PFSK-1 (cell line): ENCODE data around the gene EFCAB6.

Source experiments
- FOXP2 ChIP-seq: optimal IDR thresholded peaks from 2 replicates; pipeline ENCODE3; 2011; ENCODE audit warnings: borderline replicate concordance, control low read depth, inconsistent platforms; ENCODE audit not compliant: insufficient read depth; ENCODE audit errors: extremely low read length, extremely low read depth
- POLR2AphosphoS5 ChIP-seq: IDR thresholded peaks from 2 replicates; pipeline ENCODE4 v1.6.1; 2012; ENCODE audit warnings: low read depth, mild to moderate bottlenecking, control low read depth, low read length, moderate library complexity
- SIN3A ChIP-seq: IDR thresholded peaks from 2 replicates; pipeline ENCODE4 v1.6.1; 2012; ENCODE audit warnings: mild to moderate bottlenecking, low read length, moderate library complexity, borderline replicate concordance; ENCODE audit not compliant: insufficient read depth
- TAF1 ChIP-seq: IDR thresholded peaks from 2 replicates; pipeline ENCODE4 v1.6.1; 2012; ENCODE audit warnings: low read length, control low read depth, borderline replicate concordance; ENCODE audit not compliant: insufficient read depth
- TF ChIP-seq, protein P1 (sequence below), 2 experiments: IDR thresholded peaks; 2 replicates each; pipeline versions ENCODE4 v1.6.1 to v1.8.0; 2011 to 2012; ENCODE audit warnings: low read depth in 2 of 2, low read length in 2 of 2, control low read depth in 1 of 2, inconsistent platforms in 1 of 2, mild to moderate bottlenecking in 1 of 2, moderate library complexity in 1 of 2; ENCODE audit not compliant: insufficient read depth in 1 of 2

DNA sequence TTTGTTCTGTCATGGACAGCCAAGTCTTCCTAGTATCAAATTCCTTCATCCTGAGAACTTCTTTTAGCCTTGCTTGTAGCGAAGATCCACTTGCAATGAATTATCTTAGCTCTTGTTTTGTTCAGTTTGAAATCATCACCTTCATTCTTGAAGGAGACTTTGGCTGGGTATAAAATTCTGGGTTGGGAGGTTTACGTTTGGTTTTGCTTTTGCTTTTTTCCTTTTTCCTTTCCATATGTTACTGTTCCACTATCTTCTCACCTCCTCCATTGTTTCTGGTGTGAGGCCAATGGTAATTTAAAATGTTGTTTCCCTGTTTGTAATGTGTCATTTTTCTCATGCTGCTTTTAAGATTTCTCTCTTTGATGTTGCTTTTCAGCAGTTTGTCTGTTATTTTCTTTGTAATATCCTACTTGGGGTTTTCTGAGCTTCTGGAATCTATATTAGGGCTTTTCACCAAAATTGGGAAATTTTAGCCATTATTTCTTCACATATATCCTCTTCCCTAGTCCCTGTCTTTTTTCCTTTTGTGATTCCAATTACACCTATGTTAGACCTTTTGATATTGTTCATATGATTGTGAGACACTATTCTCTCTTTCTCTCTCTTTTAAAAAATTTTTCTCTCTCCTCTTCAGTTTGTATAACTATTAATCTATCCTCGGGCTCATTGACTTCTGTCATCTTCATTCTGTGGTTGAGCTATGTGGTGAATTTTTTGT, 172.7 kb downstream of the EFCAB6 start:
- TF ChIP-seq POLR2AphosphoS5 (no peak), TAF1 (no peak), FOXP2 (no peak), SIN3A (no peak)
- TF ChIP-seq, protein P1, sequence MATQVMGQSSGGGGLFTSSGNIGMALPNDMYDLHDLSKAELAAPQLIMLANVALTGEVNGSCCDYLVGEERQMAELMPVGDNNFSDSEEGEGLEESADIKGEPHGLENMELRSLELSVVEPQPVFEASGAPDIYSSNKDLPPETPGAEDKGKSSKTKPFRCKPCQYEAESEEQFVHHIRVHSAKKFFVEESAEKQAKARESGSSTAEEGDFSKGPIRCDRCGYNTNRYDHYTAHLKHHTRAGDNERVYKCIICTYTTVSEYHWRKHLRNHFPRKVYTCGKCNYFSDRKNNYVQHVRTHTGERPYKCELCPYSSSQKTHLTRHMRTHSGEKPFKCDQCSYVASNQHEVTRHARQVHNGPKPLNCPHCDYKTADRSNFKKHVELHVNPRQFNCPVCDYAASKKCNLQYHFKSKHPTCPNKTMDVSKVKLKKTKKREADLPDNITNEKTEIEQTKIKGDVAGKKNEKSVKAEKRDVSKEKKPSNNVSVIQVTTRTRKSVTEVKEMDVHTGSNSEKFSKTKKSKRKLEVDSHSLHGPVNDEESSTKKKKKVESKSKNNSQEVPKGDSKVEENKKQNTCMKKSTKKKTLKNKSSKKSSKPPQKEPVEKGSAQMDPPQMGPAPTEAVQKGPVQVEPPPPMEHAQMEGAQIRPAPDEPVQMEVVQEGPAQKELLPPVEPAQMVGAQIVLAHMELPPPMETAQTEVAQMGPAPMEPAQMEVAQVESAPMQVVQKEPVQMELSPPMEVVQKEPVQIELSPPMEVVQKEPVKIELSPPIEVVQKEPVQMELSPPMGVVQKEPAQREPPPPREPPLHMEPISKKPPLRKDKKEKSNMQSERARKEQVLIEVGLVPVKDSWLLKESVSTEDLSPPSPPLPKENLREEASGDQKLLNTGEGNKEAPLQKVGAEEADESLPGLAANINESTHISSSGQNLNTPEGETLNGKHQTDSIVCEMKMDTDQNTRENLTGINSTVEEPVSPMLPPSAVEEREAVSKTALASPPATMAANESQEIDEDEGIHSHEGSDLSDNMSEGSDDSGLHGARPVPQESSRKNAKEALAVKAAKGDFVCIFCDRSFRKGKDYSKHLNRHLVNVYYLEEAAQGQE (IDR thresholded peaks at IDR 0.05; ENCODE audit: insufficient read depth in 1 of 2, low read depth in 2 of 2, low read length in 2 of 2): no peak
